Ammon's horn (tissue), 1 donor: ENCODE data around the gene TICRR.
A peak's percentile ranks its signal among the peaks of the same experiment; 100 is the strongest.

Experiments
- DNase-seq: peaks from one replicate; pipeline ENCODE4 v3.0.0-alpha.2; 2016; ENCODE audit warnings: low spot score

The TICRR gene

GRCh38 chr15:89672221-89673164 is 97.2 kb downstream of the TICRR start:
- peak; percentile 24 for DNase-seq

- DNase-seq: no peak
Observed at GRCh38 chr15:89673165-89673512, 97.9 kb downstream of the TICRR start.

GRCh38 chr15:89674526-89674925 is 99.3 kb downstream of the TICRR start:
- DNase-seq: no peak

- DNase-seq: no peak
Observed at GRCh38 chr15:89675606-89676005, 100.3 kb downstream of the TICRR start.

- DNase-seq: no peak
Observed at GRCh38 chr15:89677381-89677780, 102.1 kb downstream of the TICRR start.
